ENCODE measurements around the gene PRF1.

PRF1 gene

GRCh38 chr10:70549962-70550458 is 52.5 kb downstream of the PRF1 start:
- Histone ChIP-seq H3K4me1 (ENCODE audit: control insufficient read depth, low read length) (no peaks in the 10 kb centered on the region), H3K9me2 (replicated peaks; ENCODE audit: control insufficient read depth, low read length) (no peaks in the 10 kb centered on the region), H3K27ac (ENCODE audit: low read depth, low read length) (no peak overlapping the region), H3K4me3 (ENCODE audit: low read length) (no peak overlapping the region), H3K36me3 (ENCODE audit: control insufficient read depth, low read length) (peaks cover 51% of the 10 kb centered on the region), H3K4me2 (ENCODE audit: low read length) (no peak overlapping the region), H3K27me3 (ENCODE audit: control insufficient read depth, low read length) (no peaks in the 10 kb centered on the region), H3K9me3 (ENCODE audit: control insufficient read depth, insufficient read depth, low read length) (no peaks in the 10 kb centered on the region), H3F3A (ENCODE audit: control insufficient read depth, insufficient read depth) (no peaks in the 10 kb centered on the region), H4K20me1 (ENCODE audit: control insufficient read depth, insufficient read depth, low read depth, low read length) (no peaks in the 10 kb centered on the region), H3K79me2 (ENCODE audit: control insufficient read depth, low read length) (no peaks in the 10 kb centered on the region)
- TF ChIP-seq CTCF (IDR thresholded peaks at IDR 0.05; ENCODE audit: low read depth, low read length, poor library complexity, severe bottlenecking) (peak; percentile 83), EZH2phosphoT487 (IDR thresholded peaks at IDR 0.05; ENCODE audit: borderline replicate concordance, low read length) (no peak)

GRCh38 chr10:70549351-70549961 is 53.1 kb downstream of the PRF1 start:
- Histone ChIP-seq H3K4me1 (ENCODE audit: control insufficient read depth, low read length) (no peaks in the 10 kb centered on the region), H3K9me3 (ENCODE audit: control insufficient read depth, insufficient read depth, low read length) (no peaks in the 10 kb centered on the region), H3F3A (ENCODE audit: control insufficient read depth, insufficient read depth) (no peaks in the 10 kb centered on the region), H3K4me2 (ENCODE audit: low read length) (no peak overlapping the region), H4K20me1 (ENCODE audit: control insufficient read depth, insufficient read depth, low read depth, low read length) (no peaks in the 10 kb centered on the region), H3K79me2 (ENCODE audit: control insufficient read depth, low read length) (no peaks in the 10 kb centered on the region), H3K27me3 (ENCODE audit: control insufficient read depth, low read length) (no peaks in the 10 kb centered on the region), H3K4me3 (ENCODE audit: low read length) (no peak overlapping the region), H3K9me2 (replicated peaks; ENCODE audit: control insufficient read depth, low read length) (no peaks in the 10 kb centered on the region), H3K36me3 (ENCODE audit: control insufficient read depth, low read length) (peaks cover 53% of the 10 kb centered on the region), H3K27ac (ENCODE audit: low read depth, low read length) (no peak overlapping the region)
- TF ChIP-seq EZH2phosphoT487 (IDR thresholded peaks at IDR 0.05; ENCODE audit: borderline replicate concordance, low read length) = no peak
- TF ChIP-seq CTCF (IDR thresholded peaks at IDR 0.05; ENCODE audit: low read depth, low read length, poor library complexity, severe bottlenecking) = no peak

Data from DOHH2 (cell line).